Measurements from ENCODE around the gene EVPL. TPM values are rescaled to one million over a fixed set of nuclear protein-coding genes. Genes with fewer than 3 reads are reported as not detected.

The EVPL gene
- total and polyA plus RNA-seq, 10 of the 15 experiments (the other 5 are each of a cell fraction or from before 2014, with no cell fraction given): 0.03 TPM; not detected in 9

- H2AFZ ChIP-seq (ENCODE audit: control insufficient read depth, low read depth, low read length): no peak overlapping the region
- DNase-seq (ENCODE audit: low read depth, low spot score) (no peak), ATAC-seq (no peak), FAIRE-seq (no peak)
- no peaks in the 10 kb centered on the region for H3K9me3 ChIP-seq (replicated peaks; ENCODE audit: control insufficient read depth, insufficient read depth, low read length)
- WGBS (ENCODE audit: insufficient coverage, insufficient replicate concordance, low lambda C conversion rate, missing lambda C conversion rate): 97% methylated on average over 11 of the region's 11 CpGs
- H3K9ac ChIP-seq (ENCODE audit: control insufficient read depth, insufficient read depth, low read length): no peak overlapping the region
- H3K4me1 ChIP-seq (ENCODE audit: control insufficient read depth, insufficient read depth, low read length): peaks cover 11% of the 10 kb centered on the region
- H4K20me1 ChIP-seq (ENCODE audit: control insufficient read depth, insufficient read depth): no peaks in the 10 kb centered on the region
- peaks cover 19 to 40% of the 10 kb centered on the region in 2 experiments for H3K36me3 ChIP-seq (ENCODE audit: control insufficient read depth in 2 of 2, insufficient read depth in 2 of 2, low read length in 1 of 2)
- POLR2A ChIA-PET: no interaction called here
- H3K4me3 ChIP-seq: no peak overlapping the region
- CTCF ChIA-PET: interaction anchor here (0.6 to 0.9 kb wide), 2 partner anchors 13 to 55 kb away, joined by 3 to 5 read pairs; no protein-coding TSS in a partner anchor
- intact Hi-C loops (cut with micrococcal nuclease; ENCODE audit: unreplicated experiment): no loop called here
- TSS peak; percentile 10 for BruUV-seq (replicated peaks)
- TF ChIP-seq BMI1 (IDR thresholded peaks at IDR 0.05; ENCODE audit: borderline replicate concordance): no peak
- TF ChIP-seq KAT2A (conservative IDR thresholded peaks at IDR 0.05; ENCODE audit: control insufficient read depth, low read depth, low read length): no peak
- no peak for TF ChIP-seq NR2C1 (IDR thresholded peaks at IDR 0.05)
- no peak for TF ChIP-seq EP300 (IDR thresholded peaks at IDR 0.05; ENCODE audit: borderline replicate concordance in 1 of 2, control insufficient read depth in 1 of 2, low read depth in 2 of 2, low read length in 2 of 2)
- TF ChIP-seq BCL3 (IDR thresholded peaks at IDR 0.05; ENCODE audit: borderline replicate concordance, insufficient read depth, low read depth, low read length, poor library complexity, severe bottlenecking): peak; percentile 67
- RAD21 ChIA-PET (ENCODE audit: unreplicated experiment): no interaction called here
- SMC1A ChIA-PET (ENCODE audit: uncharacterized antibody, unreplicated experiment): no interaction called here
- no peaks in the 10 kb centered on the region for H3K27me3 ChIP-seq (replicated peaks in 1 of 2; ENCODE audit: control insufficient read depth in 2 of 2, insufficient read depth in 2 of 2, low read length in 1 of 2)
- no peaks in the 10 kb centered on the region for H3K79me2 ChIP-seq (ENCODE audit: control insufficient read depth, insufficient read depth, low read length)
- H3K27ac ChIP-seq (ENCODE audit: control insufficient read depth, insufficient read depth): no peak overlapping the region
- no peak overlapping the region for H3K4me2 ChIP-seq (ENCODE audit: control insufficient read depth, insufficient read depth)
- in situ Hi-C loops (cut with MboI): no loop called here
These were observed 23.7 kb upstream of the EVPL start for GRCh38 chr17:76050538-76051467.

All from GM12878 (cell line).